SK-N-SH (cell line): Measurements from ENCODE around the gene USH1G.

Source experiments
- EZH2phosphoT487 ChIP-seq: fragments of 200-600 bp; sonication (generic); IDR thresholded peaks from 2 replicates; pipeline ENCODE4 v1.6.1; 2017; ENCODE audit warnings: low read depth, mixed run types, mild to moderate bottlenecking, antibody characterized with exemption, moderate library complexity, borderline replicate concordance
- TF ChIP-seq, protein P1 (sequence below): IDR thresholded peaks from 2 replicates; pipeline ENCODE4 v1.4.0; 2012; ENCODE audit warnings: low read depth, borderline replicate concordance

DNA sequence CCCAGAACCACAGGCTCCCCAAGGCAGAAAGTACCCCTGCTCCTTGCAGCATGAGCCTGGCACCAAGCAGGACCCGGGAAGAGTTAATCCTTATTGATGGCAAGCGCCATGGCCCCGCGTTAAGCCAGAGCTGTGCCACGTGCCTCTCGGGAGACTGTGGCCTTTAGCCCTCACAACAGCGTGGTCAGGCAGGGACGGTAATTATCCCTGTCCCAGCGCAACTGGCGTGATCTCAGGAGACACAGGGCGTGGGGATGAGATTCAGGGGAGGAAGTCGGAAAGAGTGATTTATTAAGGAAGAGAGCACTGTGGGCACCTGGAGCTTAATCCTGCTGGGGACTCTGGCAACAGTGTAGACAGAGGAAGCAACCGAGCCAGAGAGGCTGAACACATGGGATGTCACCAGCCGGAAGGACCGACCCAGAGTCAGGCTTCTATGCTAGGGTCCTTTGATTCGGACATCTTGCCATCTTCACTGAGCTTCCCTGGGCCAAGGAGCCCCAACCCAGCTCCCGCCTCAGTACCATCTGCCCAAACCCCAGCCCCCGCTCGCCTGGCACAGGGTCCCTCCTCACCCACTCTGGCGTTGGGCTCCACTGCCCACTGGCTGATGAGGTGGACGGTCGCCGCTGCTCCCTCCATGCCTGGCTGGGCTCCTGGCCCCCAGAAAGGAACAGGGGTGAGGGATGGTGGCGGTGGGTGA is 29.5 kb upstream of the USH1G start:
- no peak for TF ChIP-seq EZH2phosphoT487
- TF ChIP-seq, protein P1, sequence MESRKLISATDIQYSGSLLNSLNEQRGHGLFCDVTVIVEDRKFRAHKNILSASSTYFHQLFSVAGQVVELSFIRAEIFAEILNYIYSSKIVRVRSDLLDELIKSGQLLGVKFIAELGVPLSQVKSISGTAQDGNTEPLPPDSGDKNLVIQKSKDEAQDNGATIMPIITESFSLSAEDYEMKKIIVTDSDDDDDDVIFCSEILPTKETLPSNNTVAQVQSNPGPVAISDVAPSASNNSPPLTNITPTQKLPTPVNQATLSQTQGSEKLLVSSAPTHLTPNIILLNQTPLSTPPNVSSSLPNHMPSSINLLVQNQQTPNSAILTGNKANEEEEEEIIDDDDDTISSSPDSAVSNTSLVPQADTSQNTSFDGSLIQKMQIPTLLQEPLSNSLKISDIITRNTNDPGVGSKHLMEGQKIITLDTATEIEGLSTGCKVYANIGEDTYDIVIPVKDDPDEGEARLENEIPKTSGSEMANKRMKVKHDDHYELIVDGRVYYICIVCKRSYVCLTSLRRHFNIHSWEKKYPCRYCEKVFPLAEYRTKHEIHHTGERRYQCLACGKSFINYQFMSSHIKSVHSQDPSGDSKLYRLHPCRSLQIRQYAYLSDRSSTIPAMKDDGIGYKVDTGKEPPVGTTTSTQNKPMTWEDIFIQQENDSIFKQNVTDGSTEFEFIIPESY, result no peak
